Measurements from ENCODE around the gene POU6F1. TPM values are rescaled to one million over a fixed set of nuclear protein-coding genes. Genes with fewer than 3 reads are reported as not detected.

POU6F1 gene
- total and polyA plus RNA-seq, 8 donors = 3.8 to 16.8 (median 6.7) TPM

DNA sequence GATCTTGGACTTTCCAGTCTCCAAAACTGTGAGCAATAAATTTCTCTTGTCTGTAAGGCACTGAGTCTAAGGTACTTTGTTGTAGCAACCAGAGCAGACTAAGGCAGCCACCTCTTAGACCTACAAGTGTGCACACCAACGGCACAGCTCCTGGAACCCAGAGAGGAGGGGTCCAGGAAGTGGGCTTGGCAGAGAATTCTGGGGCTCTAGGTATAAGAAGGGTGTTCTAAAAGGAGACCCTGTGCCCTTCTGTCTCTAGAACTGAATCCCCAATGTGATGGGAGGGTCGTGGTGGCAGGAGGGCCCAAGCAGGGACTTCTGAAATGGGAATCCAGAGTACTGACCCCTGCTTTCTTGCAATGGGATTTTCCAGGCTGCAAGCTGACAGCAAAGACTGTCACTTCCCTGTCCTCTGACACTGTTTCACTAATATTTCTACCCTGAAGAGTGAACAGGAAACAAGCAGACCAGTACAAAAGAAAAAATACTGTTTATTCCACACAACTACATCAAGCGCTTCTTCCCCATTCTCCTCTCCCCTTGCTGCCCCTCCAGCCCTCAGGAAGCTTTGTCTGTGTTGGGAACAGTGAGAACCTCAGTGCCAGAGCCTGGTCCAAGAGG is 31.3 kb downstream of the POU6F1 start:
- Histone ChIP-seq H3K9me3 (no peaks in the 10 kb centered on the region), H3K27ac (peak overlapping the region in 1 of 5 donors; percentile 38), H3K27me3 (no peaks in the 10 kb centered on the region), H3K4me1 (no peaks in the 10 kb centered on the region), H3K36me3 (peaks cover 6 to 25% (median 24%) of the 10 kb centered on the region in 4 donors), H3K4me3 (no peak overlapping the region)
- intact Hi-C loops (cut with DNase I; ENCODE audit: low total_unique reads) = no loop called here
- TF ChIP-seq POLR2AphosphoS5 (IDR thresholded peaks at IDR 0.05) (no peak), POLR2A (IDR thresholded peaks at IDR 0.05) (no peak), EP300 (IDR thresholded peaks at IDR 0.05) (no peak)
- TF ChIP-seq, protein P1, sequence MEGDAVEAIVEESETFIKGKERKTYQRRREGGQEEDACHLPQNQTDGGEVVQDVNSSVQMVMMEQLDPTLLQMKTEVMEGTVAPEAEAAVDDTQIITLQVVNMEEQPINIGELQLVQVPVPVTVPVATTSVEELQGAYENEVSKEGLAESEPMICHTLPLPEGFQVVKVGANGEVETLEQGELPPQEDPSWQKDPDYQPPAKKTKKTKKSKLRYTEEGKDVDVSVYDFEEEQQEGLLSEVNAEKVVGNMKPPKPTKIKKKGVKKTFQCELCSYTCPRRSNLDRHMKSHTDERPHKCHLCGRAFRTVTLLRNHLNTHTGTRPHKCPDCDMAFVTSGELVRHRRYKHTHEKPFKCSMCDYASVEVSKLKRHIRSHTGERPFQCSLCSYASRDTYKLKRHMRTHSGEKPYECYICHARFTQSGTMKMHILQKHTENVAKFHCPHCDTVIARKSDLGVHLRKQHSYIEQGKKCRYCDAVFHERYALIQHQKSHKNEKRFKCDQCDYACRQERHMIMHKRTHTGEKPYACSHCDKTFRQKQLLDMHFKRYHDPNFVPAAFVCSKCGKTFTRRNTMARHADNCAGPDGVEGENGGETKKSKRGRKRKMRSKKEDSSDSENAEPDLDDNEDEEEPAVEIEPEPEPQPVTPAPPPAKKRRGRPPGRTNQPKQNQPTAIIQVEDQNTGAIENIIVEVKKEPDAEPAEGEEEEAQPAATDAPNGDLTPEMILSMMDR (IDR thresholded peaks at IDR 0.05) = no peak
- DNase-seq = no peak
- WGBS, 5 donors = 50 to 71% (median 58%) methylated on average over 3 of the region's 3 CpGs

DNA sequence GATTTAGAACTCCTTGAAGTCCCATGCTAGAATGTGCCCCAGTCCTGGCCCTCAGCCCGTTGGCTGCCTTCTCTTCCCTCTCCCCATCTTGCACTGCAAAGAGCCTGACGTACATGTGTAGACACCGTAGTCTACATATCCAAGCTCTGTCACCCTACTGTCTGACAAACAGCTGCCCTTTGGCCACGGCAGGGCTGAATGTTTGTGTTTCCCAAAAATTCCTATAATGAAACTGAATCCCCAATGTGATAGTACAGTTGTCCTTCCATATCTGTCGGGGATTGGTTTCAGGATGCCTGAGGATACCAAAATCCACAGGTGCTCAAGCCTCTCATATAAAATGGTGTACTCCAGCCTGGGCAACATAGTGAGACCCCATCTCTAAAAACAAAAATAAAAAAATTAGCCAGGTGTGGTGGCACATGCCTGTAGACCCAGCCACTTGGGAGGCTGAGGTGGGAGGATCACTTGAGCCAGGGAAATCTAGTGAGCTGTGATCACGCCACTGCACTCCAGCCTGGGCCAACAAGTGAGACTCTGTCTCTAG is 32.6 kb downstream of the POU6F1 start:
- TF ChIP-seq EP300 (IDR thresholded peaks at IDR 0.05) = no peak
- intact Hi-C loops (cut with DNase I; ENCODE audit: low total_unique reads) = no loop called here
- DNase-seq = no peak
- Histone ChIP-seq H3K27ac (no peak overlapping the region), H3K4me3 (no peak overlapping the region), H3K27me3 (no peaks in the 10 kb centered on the region), H3K4me1 (no peaks in the 10 kb centered on the region), H3K9me3 (no peaks in the 10 kb centered on the region), H3K36me3 (peaks cover 6 to 12% (median 11%) of the 10 kb centered on the region in 4 donors)
- WGBS, 5 donors = 85 to 91% (median 88%) methylated on average over 6 of the region's 6 CpGs

- Histone ChIP-seq H3K9me3 (no peaks in the 10 kb centered on the region), H3K4me1 (no peaks in the 10 kb centered on the region), H3K4me3 (no peak overlapping the region), H3K36me3 (no peaks in the 10 kb centered on the region), H3K27me3 (no peaks in the 10 kb centered on the region), H3K27ac (no peak overlapping the region)
- WGBS, 5 donors = 33 to 41% (median 38%) methylated on average over 3 of the region's 3 CpGs
- intact Hi-C loops (cut with DNase I; ENCODE audit: low total_unique reads) = no loop called here
- DNase-seq = peak; percentile 57 to 86
- no peak for TF ChIP-seq POLR2AphosphoS5 (IDR thresholded peaks at IDR 0.05)
- no peak for TF ChIP-seq POLR2A (IDR thresholded peaks at IDR 0.05)
- no peak for TF ChIP-seq EP300 (IDR thresholded peaks at IDR 0.05)
- TF ChIP-seq, protein P1 (IDR thresholded peaks at IDR 0.05) = no peak
Measured at GRCh38 chr12:51183816-51184215, 34.0 kb downstream of the POU6F1 start.

GRCh38 chr12:51183349-51183748 is 34.5 kb downstream of the POU6F1 start:
- intact Hi-C loops (cut with DNase I; ENCODE audit: low total_unique reads) = no loop called here
- H3K27me3 ChIP-seq = no peaks in the 10 kb centered on the region
- TF ChIP-seq POLR2AphosphoS5 (IDR thresholded peaks at IDR 0.05) = no peak
- TF ChIP-seq, protein P1 (IDR thresholded peaks at IDR 0.05) = no peak
- no peak for TF ChIP-seq POLR2A (IDR thresholded peaks at IDR 0.05)
- no peak for TF ChIP-seq EP300 (IDR thresholded peaks at IDR 0.05)
- H3K36me3 ChIP-seq = no peaks in the 10 kb centered on the region
- whole genome bisulfite sequencing, 5 donors = 68 to 79% (median 73%) methylated on average over 3 of the region's 3 CpGs
- no peak overlapping the region for H3K27ac ChIP-seq
- DNase-seq = no peak
- no peaks in the 10 kb centered on the region for H3K9me3 ChIP-seq
- H3K4me3 ChIP-seq = no peak overlapping the region
- no peaks in the 10 kb centered on the region for H3K4me1 ChIP-seq

GRCh38 chr12:51181558-51181957 is 36.3 kb downstream of the POU6F1 start:
- Histone ChIP-seq H3K4me3 (no peak overlapping the region), H3K9me3 (no peaks in the 10 kb centered on the region), H3K36me3 (no peaks in the 10 kb centered on the region), H3K4me1 (no peaks in the 10 kb centered on the region), H3K27me3 (no peaks in the 10 kb centered on the region), H3K27ac (no peak overlapping the region)
- no peak for DNase-seq
- intact Hi-C loops (cut with DNase I; ENCODE audit: low total_unique reads) = no loop called here
- TF ChIP-seq, protein P1 (IDR thresholded peaks at IDR 0.05) = no peak
- TF ChIP-seq POLR2AphosphoS5 (IDR thresholded peaks at IDR 0.05) (no peak), EP300 (IDR thresholded peaks at IDR 0.05) (no peak), POLR2A (IDR thresholded peaks at IDR 0.05) (no peak)
- 51 to 67% (median 58%) methylated on average over 5 of the region's 5 CpGs for WGBS, 5 donors

All from stomach (tissue), 9 donors.